ENCODE data around the gene ZFYVE27.

DNA sequence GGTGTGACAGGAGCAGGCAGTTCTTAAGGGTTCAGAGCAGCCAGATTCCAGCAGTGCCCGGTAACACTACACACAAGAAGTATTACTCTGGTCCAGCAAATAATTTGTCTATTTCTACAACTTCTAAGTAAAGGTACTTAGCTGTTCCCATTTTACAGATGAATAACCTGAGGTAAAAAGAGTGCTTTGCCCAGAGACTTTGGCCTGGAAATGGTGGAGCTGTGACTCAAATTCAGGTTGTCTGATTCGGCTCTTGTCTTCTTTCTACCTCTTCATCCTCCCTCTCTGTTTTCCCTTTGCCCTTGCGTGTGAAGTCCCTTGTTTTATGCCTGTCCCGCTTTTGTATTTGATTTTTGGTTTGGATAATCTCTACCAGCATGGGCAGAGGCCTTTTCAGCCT is 17.8 kb downstream of the ZFYVE27 start:
- TF ChIP-seq, protein P1, sequence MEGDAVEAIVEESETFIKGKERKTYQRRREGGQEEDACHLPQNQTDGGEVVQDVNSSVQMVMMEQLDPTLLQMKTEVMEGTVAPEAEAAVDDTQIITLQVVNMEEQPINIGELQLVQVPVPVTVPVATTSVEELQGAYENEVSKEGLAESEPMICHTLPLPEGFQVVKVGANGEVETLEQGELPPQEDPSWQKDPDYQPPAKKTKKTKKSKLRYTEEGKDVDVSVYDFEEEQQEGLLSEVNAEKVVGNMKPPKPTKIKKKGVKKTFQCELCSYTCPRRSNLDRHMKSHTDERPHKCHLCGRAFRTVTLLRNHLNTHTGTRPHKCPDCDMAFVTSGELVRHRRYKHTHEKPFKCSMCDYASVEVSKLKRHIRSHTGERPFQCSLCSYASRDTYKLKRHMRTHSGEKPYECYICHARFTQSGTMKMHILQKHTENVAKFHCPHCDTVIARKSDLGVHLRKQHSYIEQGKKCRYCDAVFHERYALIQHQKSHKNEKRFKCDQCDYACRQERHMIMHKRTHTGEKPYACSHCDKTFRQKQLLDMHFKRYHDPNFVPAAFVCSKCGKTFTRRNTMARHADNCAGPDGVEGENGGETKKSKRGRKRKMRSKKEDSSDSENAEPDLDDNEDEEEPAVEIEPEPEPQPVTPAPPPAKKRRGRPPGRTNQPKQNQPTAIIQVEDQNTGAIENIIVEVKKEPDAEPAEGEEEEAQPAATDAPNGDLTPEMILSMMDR (IDR thresholded peaks at IDR 0.05), result no peak
- TF ChIP-seq POLR2A (IDR thresholded peaks at IDR 0.05), result no peak

Data from Peyer's patch (tissue), 4 donors.